GM23338 (cell line): Measurements from ENCODE around the gene RABGAP1L. TPM values are rescaled to one million over a fixed set of nuclear protein-coding genes. Genes with fewer than 3 reads are reported as not detected.
A peak's percentile ranks its signal among the peaks of the same experiment; 100 is the strongest.

Source experiments
- ATAC-seq: fragments of 200-7000 bp; cut with Tn5 transposase; 3 replicates; pipeline ENCODE4 v1.9.1; 2020
- DNase-seq: peaks from one replicate; pipeline ENCODE4 v3.0.0-alpha.2; 2015; ENCODE audit warnings: low spot score
- H2AFZ ChIP-seq: fragments of 200-600 bp; sonication (generic); 2 replicates; pipeline ENCODE4 v1.8.0; 2016; ENCODE audit warnings: antibody characterized with exemption, mild to moderate bottlenecking, moderate library complexity
- H3F3A ChIP-seq: fragments of 200-600 bp; sonication (generic); replicated peaks from 2 replicates; pipeline ENCODE4 v1.8.0; 2017; ENCODE audit warnings: antibody characterized with exemption, mixed run types, low read depth
- H3K27ac ChIP-seq: fragments of 200-600 bp; sonication (generic); 2 replicates; pipeline ENCODE4 v1.6.1; 2016; ENCODE audit warnings: low read depth
- H3K27me3 ChIP-seq: fragments of 200-600 bp; sonication (generic); 2 replicates; pipeline ENCODE4 v1.8.0; 2016; ENCODE audit warnings: mild to moderate bottlenecking, mixed run types, moderate library complexity; ENCODE audit not compliant: insufficient read depth
- H3K36me3 ChIP-seq: fragments of 200-600 bp; sonication (generic); 2 replicates; pipeline ENCODE4 v1.8.0; 2016; ENCODE audit warnings: mild to moderate bottlenecking; ENCODE audit not compliant: insufficient read depth
- H3K4me1 ChIP-seq: fragments of 200-600 bp; sonication (generic); 2 replicates; pipeline ENCODE4 v1.8.0; 2016; ENCODE audit warnings: mild to moderate bottlenecking, moderate library complexity; ENCODE audit not compliant: insufficient read depth
- H3K4me2 ChIP-seq: fragments of 200-600 bp; sonication (generic); 2 replicates; pipeline ENCODE4 v1.7.1; 2017; ENCODE audit warnings: mixed run types
- H3K4me3 ChIP-seq: fragments of 200-600 bp; sonication (generic); 2 replicates; pipeline ENCODE4 v1.6.1; 2016; ENCODE audit warnings: mixed run types
- H3K79me2 ChIP-seq: fragments of 200-600 bp; sonication (generic); replicated peaks from 2 replicates; pipeline ENCODE4 v1.8.0; 2017; ENCODE audit warnings: mild to moderate bottlenecking; ENCODE audit not compliant: insufficient read depth
- H3K9me2 ChIP-seq: fragments of 200-600 bp; sonication (generic); 2 replicates; pipeline ENCODE4 v1.8.0; 2017; ENCODE audit not compliant: insufficient read depth
- H4K20me1 ChIP-seq: fragments of 200-600 bp; sonication (generic); replicated peaks from 2 replicates; pipeline ENCODE4 v1.8.0; 2017; ENCODE audit warnings: mild to moderate bottlenecking; ENCODE audit not compliant: insufficient read depth
- H3K27ac Mint-ChIP-seq: 2 replicates; pipeline ENCODE4 v1.8.0; 2020; ENCODE audit warnings: inconsistent platforms, mild to moderate bottlenecking, moderate library complexity, mixed read lengths
- H3K27me3 Mint-ChIP-seq: 3 replicates; pipeline ENCODE4 v1.8.0; 2022; ENCODE audit warnings: low read depth, mild to moderate bottlenecking, moderate library complexity, mixed read lengths, inconsistent platforms; ENCODE audit not compliant: insufficient read depth, poor library complexity
- H3K36me3 Mint-ChIP-seq: 3 replicates; pipeline ENCODE4 v1.8.0; 2021; ENCODE audit warnings: low read depth, mild to moderate bottlenecking, inconsistent platforms, moderate library complexity, mixed read lengths
- H3K4me1 Mint-ChIP-seq: 3 replicates; pipeline ENCODE4 v1.8.0; 2020; ENCODE audit warnings: mild to moderate bottlenecking, inconsistent platforms, mixed read lengths
- H3K4me3 Mint-ChIP-seq: 3 replicates; pipeline ENCODE4 v1.8.0; 2021; ENCODE audit warnings: moderate library complexity, mild to moderate bottlenecking, inconsistent platforms, mixed read lengths
- H3K9me3 Mint-ChIP-seq: 3 replicates; pipeline ENCODE4 v1.8.0; 2020; ENCODE audit warnings: moderate library complexity, mild to moderate bottlenecking, inconsistent platforms, mixed read lengths
- CREB1 ChIP-seq: fragments of 250-450 bp; sonication (Bioruptor Pico); IDR thresholded peaks from 2 replicates; pipeline ENCODE4 v1.5.0; 2020; ENCODE audit warnings: low read depth, mild to moderate bottlenecking, moderate library complexity
- CTCF ChIP-seq, 2 experiments: fragments of 200-600 bp in 1 of 2; sonication (generic) in 1 of 2; conservative IDR thresholded peaks; 2 replicates each; pipeline versions ENCODE4 v1.5.1 to v1.6.1; 2016 to 2017; ENCODE audit warnings: antibody characterized with exemption in 2 of 2, low read depth in 2 of 2, mild to moderate bottlenecking in 2 of 2, moderate library complexity in 1 of 2
- EZH2 ChIP-seq: fragments of 200-600 bp; sonication (generic); IDR thresholded peaks from one replicate; pipeline ENCODE4 v1.8.0; 2017; ENCODE audit warnings: antibody characterized with exemption, mild to moderate bottlenecking, low read depth; ENCODE audit not compliant: unreplicated experiment
- JUNB ChIP-seq: IDR thresholded peaks from one replicate; pipeline ENCODE4 v1.6.1; 2016; ENCODE audit warnings: antibody characterized with exemption; ENCODE audit not compliant: unreplicated experiment
- NANOG ChIP-seq: IDR thresholded peaks from 2 replicates; pipeline ENCODE4 v1.6.1; 2016; ENCODE audit warnings: antibody characterized with exemption, borderline replicate concordance
- REST ChIP-seq: IDR thresholded peaks from one replicate; pipeline ENCODE4 v1.6.1; 2018; ENCODE audit warnings: antibody characterized with exemption; ENCODE audit not compliant: unreplicated experiment
- polyA plus RNA-seq: library from polyadenylated mRNA; unstranded; fragments of >200 nt; fragmentation: Nextera tagmentation; extraction: Ambion mirVana; gene quantifications from 2 replicates; pipeline ENCODE4 v1.2.1, GENCODE V29; 2016
- total RNA-seq: library from RNA; depleted of rRNA; stranded (reverse); fragments of >200 nt; shearing (Covaris generic); gene quantifications from 2 replicates; pipeline ENCODE4 v1.2.3, GENCODE V29; 2014

The RABGAP1L gene
- total and polyA plus RNA-seq, 2 experiments from 2014 or later: 83.2 to 136 TPM

- no peaks in the 10 kb centered on the region for H3K27me3 ChIP-seq
- no peaks in the 10 kb centered on the region for H3K36me3 ChIP-seq
- no peaks in the 10 kb centered on the region for H3K9me2 ChIP-seq
- peaks cover 22% of the 10 kb centered on the region for H3K4me1 ChIP-seq
- H3K79me2 ChIP-seq: peaks cover 9% of the 10 kb centered on the region
- no peak overlapping the region for H3K4me3 ChIP-seq
- no peaks in the 10 kb centered on the region for H3F3A ChIP-seq
- Mint-ChIP-seq H3K27ac (0 out of 2 replicates have a peak overlapping the region, but pooled peaks have one; percentile 43), H3K36me3 (peaks cover 12% of the 10 kb centered on the region), H3K4me1 (peaks cover 31% of the 10 kb centered on the region), H3K27me3 (peaks cover 12% of the 10 kb centered on the region), H3K4me3 (no peak overlapping the region), H3K9me3 (peaks cover 4% of the 10 kb centered on the region; the same call in 2 of the 3 replicates)
- H3K4me2 ChIP-seq: no peak overlapping the region
- ATAC-seq (no peak), DNase-seq (no peak)
- no peaks in the 10 kb centered on the region for H4K20me1 ChIP-seq
- H2AFZ ChIP-seq: no peak overlapping the region
- TF ChIP-seq JUNB: no peak
- TF ChIP-seq CREB1 (CRISPR knock-in tag): no peak
- TF ChIP-seq EZH2: no peak
- TF ChIP-seq NANOG: no peak
- TF ChIP-seq CTCF (conservative IDR thresholded peaks at IDR 0.05; ENCODE audit: low read depth in 2 of 2): no peak
- peak overlapping the region; percentile 94 for H3K27ac ChIP-seq
Observed at GRCh38 chr1:174870319-174870718, 711.0 kb downstream of the RABGAP1L start.

GRCh38 chr1:174871886-174872285, 712.6 kb downstream of the RABGAP1L start:
- Histone ChIP-seq H3F3A (no peaks in the 10 kb centered on the region), H3K4me3 (peak overlapping the region; percentile 27), H3K36me3 (no peaks in the 10 kb centered on the region), H4K20me1 (no peaks in the 10 kb centered on the region), H3K79me2 (peaks cover 24% of the 10 kb centered on the region), H3K27ac (peak overlapping the region; percentile 94), H3K9me2 (no peaks in the 10 kb centered on the region), H2AFZ (no peak overlapping the region), H3K27me3 (no peaks in the 10 kb centered on the region), H3K4me1 (peaks cover 27% of the 10 kb centered on the region), H3K4me2 (peak overlapping the region; percentile 50)
- TF ChIP-seq NANOG (peak; percentile 62), REST (no peak)
- Mint-ChIP-seq H3K27ac (peak overlapping the region; percentile 95), H3K36me3 (peaks cover 21% of the 10 kb centered on the region), H3K9me3 (peaks cover 4% of the 10 kb centered on the region; the same call in 2 of the 3 replicates), H3K4me3 (peak overlapping the region; percentile 49), H3K4me1 (peaks cover 31% of the 10 kb centered on the region), H3K27me3 (peaks cover 12% of the 10 kb centered on the region)
- peak; percentile 82 for DNase-seq
- peak; percentile 63 for ATAC-seq
